ENCODE results near the gene CHST1.
A peak's percentile ranks its signal among the peaks of the same experiment; 100 is the strongest.

The CHST1 gene

DNA sequence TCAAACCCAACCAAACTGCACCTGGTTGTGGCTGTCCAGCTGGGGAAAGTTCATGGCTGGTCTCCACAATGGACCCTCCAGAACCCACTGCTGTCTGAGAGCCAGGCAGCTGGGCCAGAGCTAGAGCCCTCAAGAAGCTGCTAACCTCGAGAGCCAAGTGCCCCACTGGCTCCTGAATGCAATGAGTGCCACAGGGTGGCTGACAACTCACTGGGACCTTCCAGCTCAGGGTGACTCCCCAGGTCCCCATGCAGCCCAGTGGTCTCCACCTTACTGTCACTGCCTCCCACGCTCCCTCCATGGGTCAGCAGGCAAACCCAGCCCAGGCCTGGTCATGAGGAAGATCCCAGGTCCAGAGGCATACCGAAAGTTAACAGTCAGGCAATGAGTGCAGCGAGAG, 8.0 kb upstream of the CHST1 start:
- no peak for DNase-seq

DNA sequence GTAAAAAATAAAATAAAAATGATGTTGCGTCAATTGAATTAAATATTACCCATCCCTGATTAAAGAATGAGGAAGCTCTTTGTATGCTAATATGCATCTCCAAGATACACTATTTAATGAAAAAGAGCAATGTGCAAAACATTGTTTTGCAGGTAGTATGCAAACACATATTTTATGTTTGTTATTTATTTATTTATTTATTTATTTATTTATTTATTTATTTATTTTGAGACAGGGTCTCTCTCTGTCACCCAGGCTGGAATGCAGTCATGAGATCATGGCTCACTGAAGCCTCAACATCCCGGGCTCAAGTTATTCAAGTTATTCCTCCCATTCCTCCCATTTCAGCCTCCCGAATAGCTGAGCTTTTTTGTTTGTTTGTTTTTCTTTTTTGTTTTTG, 7.2 kb upstream of the CHST1 start:
- DNase-seq, result no peak

DNA sequence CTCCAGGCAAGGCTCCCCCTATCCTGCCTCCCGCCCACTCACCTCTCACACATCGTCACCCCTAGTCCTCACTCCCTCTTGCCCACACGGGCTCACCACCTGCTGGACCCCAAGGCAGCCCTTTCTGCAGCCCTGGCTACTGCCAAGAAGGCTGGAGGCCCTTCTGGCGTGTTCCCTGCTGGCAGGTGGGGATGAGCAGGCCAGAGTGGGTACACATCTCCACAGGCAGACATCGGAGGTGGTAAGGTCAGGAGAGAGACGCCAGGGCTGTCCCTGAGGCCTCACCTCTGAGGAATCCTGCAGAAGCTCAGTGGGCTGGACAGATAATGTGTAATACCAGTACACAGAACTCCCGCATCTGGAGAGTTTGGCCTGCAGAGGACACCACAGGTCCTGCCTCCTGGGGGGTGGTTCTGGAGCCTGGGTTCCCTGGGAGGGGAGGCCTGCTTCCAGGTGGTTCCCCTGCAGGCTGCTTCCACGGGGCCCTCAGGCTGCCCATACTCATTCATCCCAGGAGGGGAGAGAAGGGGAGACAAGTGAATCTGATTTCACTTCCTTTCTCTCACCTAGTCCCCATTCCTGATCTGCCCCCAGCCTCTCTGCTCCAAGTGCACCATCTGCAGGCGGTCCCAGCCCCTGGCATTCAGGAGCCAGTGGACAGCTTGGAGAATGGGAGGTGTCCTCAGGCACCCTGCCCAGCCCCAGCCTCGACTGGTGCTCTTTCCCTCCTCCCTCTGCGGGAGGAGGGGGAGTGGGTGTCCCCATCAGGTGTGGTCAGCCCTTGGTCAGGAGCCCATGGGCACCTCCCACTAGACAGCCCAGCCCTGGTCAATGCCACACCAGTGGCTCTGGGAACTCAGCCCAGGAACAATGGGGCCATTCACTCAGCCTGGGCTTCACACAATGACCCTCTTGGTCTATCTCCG, 6.1 kb upstream of the CHST1 start:
- no peak for DNase-seq

DNA sequence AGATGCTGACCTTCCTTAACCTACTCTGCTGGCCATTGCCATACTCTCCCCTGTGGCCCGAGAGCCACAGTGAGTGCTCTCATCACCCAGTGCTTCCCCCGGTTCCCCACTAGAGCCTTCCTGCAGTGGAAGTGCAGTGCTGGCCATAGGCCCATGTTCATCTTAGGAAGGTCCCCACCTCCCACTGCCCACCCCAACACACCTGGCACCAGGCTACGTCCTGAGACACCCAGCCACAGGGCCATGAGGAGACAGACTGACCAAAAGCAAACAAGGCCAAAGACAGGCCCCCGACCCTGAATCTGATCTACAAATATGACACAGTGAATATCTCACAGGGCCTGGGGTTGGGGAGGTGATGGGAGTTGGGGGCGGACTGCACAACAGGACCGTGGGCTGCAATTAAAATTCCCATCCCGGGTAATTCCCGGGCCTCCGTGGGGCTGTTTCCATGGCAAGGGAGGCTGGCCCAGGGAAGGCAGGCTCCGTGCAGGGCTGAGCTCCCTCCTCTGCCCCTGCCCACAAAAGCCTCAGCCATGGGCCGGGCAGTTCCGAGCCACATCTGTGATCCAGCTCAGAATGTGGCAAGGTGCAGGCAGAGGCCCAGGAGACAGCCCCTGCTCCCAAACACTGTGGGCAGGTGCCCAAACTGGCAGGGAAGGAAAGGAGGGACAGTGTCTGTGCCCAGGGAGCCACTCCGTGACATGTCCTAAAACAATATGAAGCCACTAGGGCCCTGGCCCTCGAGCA, 5.1 kb upstream of the CHST1 start:
- DNase-seq, result no peak

DNA sequence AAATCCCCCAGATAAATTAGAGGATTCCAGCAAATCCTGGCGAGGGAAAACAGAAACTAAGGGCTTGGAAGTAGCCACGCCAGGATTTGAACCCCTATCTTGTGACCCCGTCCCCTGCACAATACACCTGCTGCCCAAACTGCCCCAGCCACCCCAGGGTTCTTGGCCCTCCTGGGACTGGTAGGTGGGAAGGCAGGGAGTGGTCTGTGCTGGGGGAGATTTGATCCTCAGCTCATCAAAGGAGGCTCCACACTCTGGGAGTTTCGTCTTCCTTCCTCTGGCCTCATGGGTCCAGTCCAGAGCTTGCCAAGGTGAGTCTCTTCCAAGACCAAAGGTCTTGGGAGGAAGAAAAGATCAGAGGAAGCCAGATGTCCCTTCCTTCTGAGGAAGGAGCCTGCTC, 4.5 kb upstream of the CHST1 start:
- DNase-seq, result no peak

DNA sequence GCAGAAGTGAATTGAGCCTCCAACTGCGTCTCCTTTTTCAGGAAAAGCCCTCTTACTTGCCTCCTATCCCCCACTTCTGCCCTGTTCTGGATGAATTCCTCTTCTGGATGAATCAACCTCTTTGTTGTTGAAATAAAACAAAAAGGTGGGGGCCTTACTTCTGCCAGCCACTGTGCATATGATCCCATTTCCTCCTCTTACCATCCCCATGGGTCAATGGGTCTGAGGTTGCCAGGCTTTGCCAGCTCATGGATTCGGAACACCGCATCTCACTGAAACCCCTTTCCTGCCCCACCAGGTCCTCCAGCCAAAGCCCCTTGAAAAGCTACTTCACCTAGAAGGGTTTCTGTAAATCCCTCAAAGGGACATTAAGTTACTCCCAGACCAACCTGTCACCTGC, 3.7 kb upstream of the CHST1 start:
- DNase-seq, result no peak

DNA sequence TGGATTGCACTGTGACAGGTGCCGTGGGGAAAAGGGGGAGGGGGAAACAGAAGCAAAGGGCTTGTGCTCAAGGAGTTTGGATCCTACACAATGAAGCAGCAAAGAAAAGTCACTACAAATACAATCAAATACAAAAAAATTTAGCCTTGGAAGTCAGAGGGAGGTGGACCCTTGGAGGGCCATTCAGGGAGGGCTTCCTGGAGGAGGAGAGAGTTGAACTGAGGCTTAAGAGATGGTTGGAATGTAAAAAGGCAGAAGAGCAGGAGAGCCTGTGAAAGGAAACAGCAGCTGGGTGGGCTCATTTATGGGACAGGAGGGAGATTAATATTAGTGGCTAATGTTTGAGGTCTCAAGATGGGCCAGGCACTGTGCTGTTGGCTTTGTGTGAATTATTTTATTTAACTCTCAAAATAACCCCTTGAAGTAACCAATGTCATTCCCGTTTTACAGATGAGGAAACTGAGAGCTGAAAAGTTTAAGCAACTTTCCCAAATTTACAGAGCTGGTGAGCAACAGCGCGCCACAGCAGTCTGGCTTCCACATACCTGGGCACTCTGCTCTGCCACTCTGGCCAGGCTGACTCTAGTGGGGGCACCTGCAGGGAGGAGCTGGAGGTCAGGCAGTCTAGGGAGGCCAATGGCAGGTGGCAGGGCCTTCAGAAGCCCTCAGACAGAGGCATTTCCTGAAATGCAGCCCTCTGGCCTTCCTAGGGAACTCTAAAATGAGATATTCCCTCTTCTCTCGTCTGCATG, 2.7 kb upstream of the CHST1 start:
- no peak for DNase-seq

DNA sequence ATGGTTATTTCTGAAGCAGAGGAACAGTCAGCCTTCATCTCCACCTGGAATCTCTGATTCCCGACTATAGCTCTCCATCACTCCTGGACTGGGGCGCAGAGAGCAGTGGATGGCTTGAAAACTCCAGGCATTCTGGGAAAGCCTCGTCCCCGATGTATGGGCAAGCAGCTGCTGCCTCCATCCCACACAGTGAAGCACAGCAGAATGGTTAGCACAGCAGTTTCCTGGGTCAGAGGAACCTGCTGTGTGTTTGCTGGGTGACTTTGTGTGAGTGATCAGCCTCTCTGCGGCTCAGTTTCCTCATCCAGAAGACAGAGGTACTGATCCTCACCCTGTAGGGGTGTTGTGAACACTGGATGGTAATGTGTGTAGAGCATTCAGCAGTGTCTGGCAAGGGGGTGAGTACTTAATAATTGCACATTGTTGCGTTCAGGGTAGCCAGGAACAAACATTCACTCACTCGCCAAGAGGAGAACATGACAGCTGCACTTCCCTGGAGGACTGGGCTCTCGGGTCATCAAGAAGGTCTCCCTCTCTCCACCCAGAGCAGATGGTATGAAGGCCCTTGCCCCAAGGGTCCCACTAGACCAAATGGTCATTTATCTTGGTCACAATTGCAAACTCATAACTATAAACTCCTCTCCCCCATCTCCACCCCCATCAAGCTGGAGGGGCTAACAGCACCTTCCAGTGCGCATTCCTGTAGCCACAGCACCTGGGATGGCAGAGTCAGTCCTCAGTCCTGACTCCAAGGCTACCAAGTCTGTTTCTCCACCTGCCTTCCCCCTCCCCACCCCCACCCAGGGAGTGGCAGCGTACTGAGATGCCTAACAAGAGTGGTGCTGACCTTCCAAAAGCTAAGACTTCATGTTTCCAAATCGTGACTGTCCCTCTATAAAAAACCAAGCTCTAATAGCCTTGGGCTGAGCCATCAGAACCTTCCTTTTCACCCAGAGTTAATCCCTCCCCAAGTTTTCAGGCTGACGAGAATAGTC, 1.5 kb upstream of the CHST1 start:
- DNase-seq, result no peak

DNA sequence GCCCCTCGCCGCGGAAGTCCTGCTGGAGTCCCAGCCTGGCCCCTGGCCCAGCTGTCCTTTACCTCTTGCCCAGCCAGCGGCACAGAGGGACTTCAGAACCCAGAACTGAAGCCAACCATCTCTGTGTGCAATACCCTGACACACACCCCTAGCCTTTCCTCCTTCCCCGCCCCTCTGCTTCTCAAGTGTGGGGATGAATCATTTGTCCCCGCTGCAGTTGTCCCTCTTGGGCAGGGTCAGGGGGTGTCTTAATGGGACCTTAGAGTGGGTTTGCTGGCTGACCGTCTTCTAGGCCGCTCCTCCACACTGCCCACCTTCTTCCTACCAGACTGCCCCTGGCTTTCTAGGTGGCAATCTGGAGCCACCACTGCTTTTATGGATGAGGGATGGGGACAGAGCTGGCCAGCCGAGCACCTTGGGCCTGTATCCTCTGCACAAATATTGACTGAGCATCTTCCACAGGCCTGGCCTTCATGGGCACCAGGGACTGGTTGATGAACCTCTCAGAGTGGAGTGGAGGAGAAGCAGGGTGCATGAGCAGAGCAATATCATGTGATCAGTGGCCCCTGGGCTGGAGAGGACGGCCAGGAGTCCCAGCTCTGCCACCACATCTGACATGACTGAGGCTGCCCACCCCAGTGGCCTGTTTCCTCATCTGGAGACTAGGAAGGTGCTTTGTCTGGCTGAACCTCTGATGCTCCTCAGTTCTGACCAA, 668 bp upstream of the CHST1 start:
- DNase-seq, result no peak

DNA sequence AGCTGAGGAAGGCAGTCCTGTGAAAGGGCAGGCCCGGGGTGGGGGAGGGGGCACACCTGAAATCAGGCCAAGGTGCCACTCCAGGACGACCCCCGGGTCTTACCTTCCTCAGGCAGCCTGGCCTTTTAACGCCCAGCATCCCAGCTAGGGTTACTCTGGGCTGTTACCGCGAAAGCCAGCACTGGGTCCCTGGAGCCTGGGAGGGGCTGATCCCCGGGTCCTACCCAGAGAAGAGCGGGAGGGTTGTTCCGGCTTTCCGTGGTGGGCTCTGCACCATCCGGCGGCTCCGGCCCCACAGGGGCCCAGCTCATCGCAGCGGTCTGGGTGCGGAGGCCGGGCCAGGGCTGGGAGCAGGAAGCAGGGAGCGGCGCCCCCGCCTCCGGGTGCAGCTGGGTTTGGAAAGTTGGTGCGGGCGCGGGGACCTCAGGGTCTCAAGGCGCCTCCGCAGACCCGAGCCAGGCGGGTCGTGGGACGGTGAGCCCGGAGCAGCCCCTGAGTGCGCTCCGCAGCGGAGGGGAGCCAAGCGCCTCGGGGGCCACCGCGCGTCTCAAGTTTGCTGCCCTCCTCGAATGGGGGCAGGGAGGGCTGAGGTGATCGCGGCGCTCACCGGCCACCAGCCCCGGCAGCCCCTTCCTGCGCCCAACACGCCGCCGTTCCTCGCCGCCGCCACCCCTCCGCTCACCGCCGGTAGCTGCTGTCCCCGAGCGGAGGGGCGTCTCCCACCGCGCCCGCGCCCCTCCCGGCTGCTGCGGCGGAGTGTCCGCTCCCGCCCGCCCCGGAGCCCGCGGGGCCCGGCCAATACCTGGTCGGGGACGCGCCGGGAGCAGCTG, 831 bp downstream of the CHST1 start:
- DNase-seq, result no peak

DNA sequence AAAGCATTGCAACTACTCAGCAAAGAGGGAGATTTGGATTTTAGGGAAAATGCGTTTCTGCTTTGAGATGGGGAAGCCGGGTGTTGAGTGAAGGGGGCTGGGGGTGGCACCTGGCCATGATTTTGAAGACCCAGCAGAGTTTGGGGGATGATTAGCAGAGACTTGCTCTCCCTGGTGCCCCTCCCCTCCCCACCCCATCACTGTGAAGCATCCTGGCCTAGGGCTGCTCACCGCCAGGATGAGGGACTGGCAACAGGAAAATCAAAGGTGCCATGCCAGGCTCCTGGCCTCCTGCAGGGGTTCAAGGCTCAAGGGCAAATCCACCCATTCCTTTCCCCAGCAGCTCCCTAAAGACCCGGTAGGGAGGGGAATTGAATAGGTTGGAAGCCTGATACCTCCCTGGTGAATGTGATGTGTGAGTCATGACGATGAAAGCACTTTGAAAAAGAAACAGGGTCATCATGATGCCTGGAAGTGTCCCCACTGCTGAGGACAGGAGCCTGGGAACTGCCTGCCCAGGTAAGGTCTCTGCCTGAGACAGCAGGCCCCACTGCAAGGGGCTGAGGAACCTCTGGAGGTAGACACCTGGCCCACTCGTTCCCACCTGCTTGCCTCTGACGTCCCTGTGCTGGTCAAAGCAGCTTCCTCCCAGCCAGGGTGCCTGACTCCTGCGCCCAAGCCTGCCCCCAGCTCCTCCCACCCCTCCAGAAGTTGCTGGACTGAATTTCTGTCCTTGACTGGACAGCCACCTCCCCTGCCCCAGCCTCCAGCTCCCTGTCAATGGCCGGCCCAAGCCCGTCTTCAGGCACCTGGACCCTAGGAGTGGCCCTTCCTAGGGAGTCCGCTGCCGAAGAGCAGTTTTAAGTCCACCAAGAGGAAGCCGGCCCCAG, 1.7 kb downstream of the CHST1 start:
- no peak for DNase-seq

DNA sequence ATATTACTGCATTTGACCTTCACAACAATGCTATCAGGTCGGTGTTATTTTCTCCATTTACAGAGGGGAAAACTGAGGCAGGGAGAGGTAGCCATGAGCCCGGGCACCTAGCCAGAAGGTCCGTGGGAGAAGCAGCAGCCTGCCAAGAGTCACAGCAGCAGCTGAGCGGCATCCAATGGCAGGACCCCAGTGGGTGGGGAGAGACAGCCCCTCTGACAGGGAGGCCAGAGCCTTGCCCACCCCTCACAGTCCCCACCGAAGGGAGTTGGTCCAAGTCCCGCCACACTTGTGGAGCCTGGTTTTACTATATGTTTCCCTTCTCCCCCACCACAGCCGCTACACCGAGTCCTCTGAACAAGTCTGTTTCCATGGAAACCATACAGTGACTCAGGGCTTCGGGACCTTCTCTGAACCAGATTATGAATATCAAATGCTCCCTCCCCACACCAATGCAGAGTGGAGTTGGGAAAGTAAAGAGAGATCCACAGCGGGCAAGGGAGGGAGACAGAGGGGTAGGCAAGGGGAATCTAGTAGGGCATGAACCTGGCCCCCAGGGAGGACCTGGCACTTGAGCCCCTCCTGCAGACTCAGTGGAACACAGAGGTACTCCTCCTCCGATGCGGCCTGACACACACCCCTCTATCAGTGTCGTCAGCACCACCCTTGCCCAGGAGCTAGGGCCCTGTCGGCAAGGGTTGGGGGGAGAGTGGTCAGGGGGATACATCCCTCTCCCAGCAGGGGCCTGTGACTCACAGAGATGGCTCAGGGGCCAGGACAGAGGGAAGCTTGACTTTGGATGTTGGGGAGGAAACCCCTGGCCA, 2.5 kb downstream of the CHST1 start:
- DNase-seq, result peak; percentile 32

DNA sequence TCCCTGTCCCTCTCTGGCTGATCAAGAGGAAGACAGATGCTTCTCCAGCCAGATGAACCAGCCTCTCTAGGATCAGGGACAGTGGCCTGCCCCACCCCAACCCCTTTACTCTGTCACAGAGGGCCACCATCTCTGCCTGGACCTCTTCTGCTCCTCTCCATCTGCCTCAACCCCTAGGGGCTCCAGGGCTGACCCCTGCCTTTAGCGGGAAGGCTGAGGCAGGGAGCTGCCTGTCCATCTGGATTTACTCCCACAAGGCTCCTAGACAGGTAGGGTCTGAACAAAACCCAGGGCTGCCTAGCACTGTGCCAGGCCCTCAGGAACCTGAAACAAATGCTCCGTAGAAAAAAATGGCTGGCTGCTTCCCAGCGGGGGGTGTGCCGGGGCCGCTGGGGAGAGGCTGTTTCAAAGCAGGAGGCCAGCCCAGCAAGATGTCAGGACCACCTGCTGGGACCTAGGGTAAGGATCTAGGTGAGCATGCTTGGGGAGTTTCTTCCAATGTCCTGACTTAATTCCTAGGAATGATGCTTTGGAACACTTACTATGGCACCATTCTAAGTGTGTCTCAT, 3.2 kb downstream of the CHST1 start:
- DNase-seq, result no peak

DNA sequence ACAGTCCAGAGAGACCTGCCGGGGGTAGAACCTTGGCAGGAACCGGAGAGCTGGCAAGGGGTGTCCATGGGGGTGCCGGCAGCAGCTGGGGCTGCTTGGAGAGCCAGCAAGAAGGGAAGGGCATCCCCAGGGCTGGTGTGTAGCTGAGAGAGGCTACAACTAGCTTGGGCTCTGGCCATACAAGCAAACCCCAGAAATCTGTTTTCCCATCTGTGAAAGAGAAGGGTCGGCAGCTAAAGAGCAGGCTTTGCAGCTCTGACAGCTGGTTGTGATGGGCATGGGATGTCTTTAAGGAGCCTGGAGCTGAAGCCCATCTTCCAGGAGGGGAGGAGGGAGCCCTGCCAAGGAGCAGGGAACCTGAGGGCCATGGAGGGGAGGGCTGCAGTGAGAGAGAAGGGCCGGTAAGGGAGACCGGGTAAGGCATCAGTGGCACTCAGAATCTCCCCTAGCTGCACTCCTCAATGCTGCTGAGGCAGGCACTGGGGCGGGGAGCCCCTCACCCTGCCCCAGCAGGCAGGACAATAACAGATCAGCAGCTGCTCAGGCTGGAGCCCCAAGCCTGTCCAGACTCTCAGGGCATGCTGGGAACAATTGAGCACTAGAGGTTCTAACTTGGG, 3.9 kb downstream of the CHST1 start:
- no peak for DNase-seq

DNA sequence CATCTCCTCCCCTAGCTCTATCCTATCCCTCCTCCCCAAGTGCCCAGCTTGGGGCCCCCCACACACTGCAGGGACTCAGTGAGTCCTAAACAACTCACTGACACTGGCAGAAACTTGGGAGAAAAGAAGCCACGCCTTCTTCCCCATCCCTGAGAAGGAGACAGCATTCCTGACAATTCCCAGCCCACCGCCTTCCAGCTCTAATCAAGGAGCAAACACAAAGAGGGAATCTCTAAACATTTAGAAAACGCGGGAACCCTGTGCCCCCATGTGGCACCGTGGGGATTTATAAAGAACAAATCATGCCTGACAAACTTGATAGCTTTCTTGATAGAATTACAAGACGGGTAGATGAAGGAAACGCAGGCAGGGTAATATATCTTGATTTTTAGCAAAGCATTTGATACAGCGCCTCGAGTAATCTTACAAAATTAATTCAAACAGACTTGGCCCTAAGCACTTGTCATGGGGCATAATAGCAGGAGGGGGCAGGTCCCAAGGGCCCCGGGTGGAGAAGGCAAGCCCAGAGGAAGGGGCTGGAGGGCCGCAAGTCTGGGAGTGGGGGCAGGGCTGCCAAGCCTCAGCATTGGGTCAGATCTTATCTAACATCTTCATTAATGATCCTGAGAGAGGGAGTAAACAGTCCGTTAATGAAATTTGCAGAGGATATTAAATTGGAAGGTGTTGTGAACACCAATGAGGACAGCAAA, 4.5 kb downstream of the CHST1 start:
- DNase-seq, result no peak

DNA sequence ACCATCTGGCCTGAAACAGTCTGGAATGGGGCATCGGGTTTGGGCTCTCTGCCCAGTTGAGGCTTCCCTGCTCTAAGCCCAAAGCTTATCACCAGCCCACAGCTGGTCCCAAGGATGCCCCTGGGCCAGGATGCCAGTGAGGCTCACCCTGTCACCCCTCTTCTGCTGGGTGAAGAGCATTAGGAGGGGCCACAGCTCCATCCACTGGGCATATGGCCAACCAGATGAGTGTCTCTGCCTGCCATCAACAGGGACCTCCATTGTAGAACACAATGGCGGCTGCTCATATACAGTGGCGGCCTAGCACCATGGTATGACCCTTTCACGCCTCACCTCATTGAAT, 5.6 kb downstream of the CHST1 start:
- no peak for DNase-seq
